Spleen (tissue), 11 donors: ENCODE results near the gene FST. TPM values are rescaled to one million over a fixed set of nuclear protein-coding genes. Genes with fewer than 3 reads are reported as not detected.

ENCODE experiments used
- DNase-seq: peaks from one replicate; pipeline ENCODE4 v3.0.0-alpha.2; 2020
- H3K27ac ChIP-seq, 8 donors: fragments of 200-600 bp; sonication (generic) in 7 of 8; 1 replicate in 4 of 8; 2 replicates in 4 of 8; pipeline versions ENCODE4 v1.5.0 to v1.8.0; 2016 to 2021; ENCODE audit warnings: inconsistent platforms in 4 of 8, mild to moderate bottlenecking in 4 of 8, moderate library complexity in 1 of 8
- H3K27me3 ChIP-seq, 7 donors: fragments of 200-600 bp; sonication (generic) in 6 of 7; replicated peaks in 1 of 7; 1 replicate in 4 of 7; 2 replicates in 3 of 7; pipeline versions ENCODE4 v1.5.0 to v1.8.0; 2016 to 2021; ENCODE audit warnings: inconsistent platforms in 3 of 7, mild to moderate bottlenecking in 1 of 7
- H3K36me3 ChIP-seq, 6 donors: fragments of 200-600 bp; sonication (generic) in 5 of 6; 1 replicate in 4 of 6; 2 replicates in 2 of 6; pipeline versions ENCODE4 v1.5.0 to v1.8.0; 2016 to 2021; ENCODE audit warnings: inconsistent platforms in 2 of 6
- H3K4me1 ChIP-seq, 6 donors: fragments of 200-600 bp; sonication (generic) in 5 of 6; 1 replicate in 3 of 6; 2 replicates in 3 of 6; pipeline versions ENCODE4 v1.5.0 to v1.8.0; 2016 to 2021; ENCODE audit warnings: inconsistent platforms in 3 of 6
- H3K4me3 ChIP-seq, 8 donors: fragments of 200-600 bp; sonication (generic) in 7 of 8; 1 replicate in 4 of 8; 2 replicates in 4 of 8; pipeline versions ENCODE4 v1.5.0 to v1.8.0; 2016 to 2021; ENCODE audit warnings: inconsistent platforms in 4 of 8, mild to moderate bottlenecking in 4 of 8, moderate library complexity in 2 of 8
- H3K9me3 ChIP-seq, 8 donors: fragments of 200-600 bp; sonication (generic) in 7 of 8; 1 replicate in 4 of 8; 2 replicates in 4 of 8; pipeline versions ENCODE4 v1.5.0 to v1.8.0; 2016 to 2021; ENCODE audit warnings: inconsistent platforms in 4 of 8
- CTCF ChIP-seq, 11 experiments: fragments of 200-600 bp in 7 of 11; fragments of 450-650 bp in 4 of 11; sonication (generic) in 4 of 11; IDR thresholded peaks in 8 of 11; conservative IDR thresholded peaks in 3 of 11; 1 replicate in 7 of 11; 2 replicates in 4 of 11; pipeline versions ENCODE4 v1.4.0 to v1.8.0; 2016 to 2021; ENCODE audit warnings: antibody characterized with exemption in 11 of 11, inconsistent platforms in 4 of 11, mild to moderate bottlenecking in 1 of 11
- POLR2A ChIP-seq, 3 donors: fragments of 450-650 bp; IDR thresholded peaks; one replicate each; pipeline ENCODE4 v1.5.1; 2017; ENCODE audit warnings: antibody characterized with exemption in 3 of 3, mild to moderate bottlenecking in 1 of 3
- POLR2AphosphoS5 ChIP-seq, 3 donors: sonication (generic); formaldehyde crosslinking; IDR thresholded peaks; one replicate each; pipeline ENCODE4 v1.5.1; 2017; ENCODE audit warnings: antibody characterized with exemption in 3 of 3
- WGBS, 5 donors: extraction: QIAGEN DNeasy Blood & Tissue Kit in 3 of 5; methylation state at CpG; one replicate each; pipeline versions ENCODE4 v1.1.5 to v1.1.7; 2013 to 2018; 5-methylcytosine and 5-hydroxymethylcytosine counted together
- intact Hi-C: fragments of 100-400 bp; cut with DNase I; formaldehyde crosslinking; loops from one replicate; pipeline ENCODE4 v1.15.0; 2023; ENCODE audit warnings: low total_unique reads
- polyA plus RNA-seq, 3 donors: library from polyadenylated mRNA; stranded (reverse); fragments of 200-250 nt; gene quantifications; one replicate each; pipeline ENCODE4 v1.2.1, GENCODE V29; 2013
- total RNA-seq, 7 donors: library from RNA; depleted of rRNA in 3 of 7; stranded (reverse); fragments of >200 nt in 3 of 7; fragmentation: NEBNext Ultra II Directional in 4 of 7; extraction: Animal tissue kit (Norgen Biotek cat#: 25700) in 4 of 7; gene quantifications; one replicate each; pipeline versions ENCODE4 v1.1.0 to v1.2.1, GENCODE V29; 2016 to 2021
- donor health status: healthy with polysubstance abuse.
- donor health status: DM: no; HTN: no; CAD: no; lungs with moderate emphysema.
- donor health status: DM: no; HTN: no; CAD: no.
- donor health status: Bipolar disorder and iron deficiency.
- donor health status: healthy.
- donor health status: DM: no; HTN: no; CAD: no.
- donor health status: DM: yes; HTN: yes; CAD: no.

Gene FST
- total and polyA plus RNA-seq, 10 donors: 0.06 to 0.40 (median 0.21) TPM; not detected in 6

GRCh38 chr5:53436480-53437191 is 43.8 kb upstream of the FST start:
- 76 to 87% (median 81%) methylated on average over 2 of the region's 2 CpGs for WGBS, 5 donors
- H3K27me3 ChIP-seq: no peaks in the 10 kb centered on the region
- H3K27ac ChIP-seq: no peak overlapping the region
- intact Hi-C loops: no loop called here
- H3K4me3 ChIP-seq: no peak overlapping the region
- TF ChIP-seq CTCF (IDR thresholded peaks at IDR 0.05 in 8 of 11, conservative IDR thresholded peaks at IDR 0.05 in 3 of 11) (no peak), POLR2AphosphoS5 (IDR thresholded peaks at IDR 0.05) (no peak), POLR2A (IDR thresholded peaks at IDR 0.05) (no peak)
- no peak for DNase-seq
- no peaks in the 10 kb centered on the region for H3K36me3 ChIP-seq
- H3K4me1 ChIP-seq: no peaks in the 10 kb centered on the region
- no peaks in the 10 kb centered on the region for H3K9me3 ChIP-seq

GRCh38 chr5:53438079-53438478 is 42.4 kb upstream of the FST start:
- Histone ChIP-seq H3K4me3 (no peak overlapping the region), H3K4me1 (no peaks in the 10 kb centered on the region), H3K27me3 (no peaks in the 10 kb centered on the region), H3K36me3 (no peaks in the 10 kb centered on the region), H3K27ac (no peak overlapping the region), H3K9me3 (no peaks in the 10 kb centered on the region)
- intact Hi-C loops: no loop called here
- DNase-seq: no peak
- 92 to 96% (median 92%) methylated on average over 13 of the region's 13 CpGs for WGBS, 5 donors
- TF ChIP-seq CTCF (IDR thresholded peaks at IDR 0.05 in 8 of 11, conservative IDR thresholded peaks at IDR 0.05 in 3 of 11): no peak
- TF ChIP-seq POLR2AphosphoS5 (IDR thresholded peaks at IDR 0.05): no peak
- TF ChIP-seq POLR2A (IDR thresholded peaks at IDR 0.05): no peak

- no peak for TF ChIP-seq POLR2AphosphoS5 (IDR thresholded peaks at IDR 0.05)
- TF ChIP-seq CTCF (IDR thresholded peaks at IDR 0.05 in 8 of 11, conservative IDR thresholded peaks at IDR 0.05 in 3 of 11): no peak
- TF ChIP-seq POLR2A (IDR thresholded peaks at IDR 0.05): no peak
- intact Hi-C loops: no loop called here
- 56 to 67% (median 59%) methylated on average over 6 of the region's 6 CpGs for WGBS, 5 donors
Observed at GRCh38 chr5:53438486-53439472, 41.6 kb upstream of the FST start.

GRCh38 chr5:53442961-53443360 is 37.5 kb upstream of the FST start:
- H3K4me1 ChIP-seq: no peaks in the 10 kb centered on the region
- H3K4me3 ChIP-seq: no peak overlapping the region
- H3K27me3 ChIP-seq: no peaks in the 10 kb centered on the region
- DNase-seq: no peak
- intact Hi-C loops: no loop called here
- TF ChIP-seq CTCF (IDR thresholded peaks at IDR 0.05 in 8 of 11, conservative IDR thresholded peaks at IDR 0.05 in 3 of 11) (no peak), POLR2AphosphoS5 (IDR thresholded peaks at IDR 0.05) (no peak), POLR2A (IDR thresholded peaks at IDR 0.05) (no peak)
- no peaks in the 10 kb centered on the region for H3K9me3 ChIP-seq
- WGBS, 5 donors: 82 to 96% (median 87%) methylated on average over 1 of the region's 1 CpG
- no peak overlapping the region for H3K27ac ChIP-seq
- H3K36me3 ChIP-seq: no peaks in the 10 kb centered on the region

More at GRCh38 chr5:53438486-53439472, 41.6 kb upstream of the FST start:
- H3K36me3 ChIP-seq: no peaks in the 10 kb centered on the region
- H3K9me3 ChIP-seq: no peaks in the 10 kb centered on the region
- no peaks in the 10 kb centered on the region for H3K27me3 ChIP-seq
- no peak overlapping the region for H3K4me3 ChIP-seq
- H3K27ac ChIP-seq: no peak overlapping the region
- H3K4me1 ChIP-seq: no peaks in the 10 kb centered on the region
- DNase-seq: no peak
